SU-DHL-6 (cell line): ENCODE results near the gene SOWAHB.
"Not testable (repeated sequence)": the region's sequence is repeated elsewhere in the genome, so short reads cannot be mapped to it uniquely, and the experiment has no call there.

Source experiments
- CTCF ChIP-seq: fragments of 200-600 bp; sonication (generic); IDR thresholded peaks from one replicate; pipeline ENCODE4 v1.5.1; 2017; ENCODE audit warnings: antibody characterized with exemption, mild to moderate bottlenecking, low read length, moderate library complexity; ENCODE audit not compliant: insufficient read depth, poor library complexity, severe bottlenecking
- EZH2phosphoT487 ChIP-seq: fragments of 200-600 bp; sonication (generic), shearing (Covaris generic); conservative IDR thresholded peaks from 2 replicates; pipeline ENCODE4 v1.6.1; 2018; ENCODE audit warnings: mild to moderate bottlenecking, antibody characterized with exemption, low read length, moderate library complexity, mixed read lengths

- TF ChIP-seq CTCF, EZH2phosphoT487: not testable (repeated sequence)
Measured at GRCh38 chr4:76878641-76879165, 19.2 kb downstream of the SOWAHB start.
